Stimulated activated CD8-positive, alpha-beta memory T cell treated with anti-CD3 and anti-CD28 coated beads, Interleukin-15, amount 100 ng/mL, for 1 hour (primary cell): ENCODE results near the gene FAM124A.

ENCODE experiments used
- DNase-seq: peaks from one replicate; pipeline ENCODE4 v3.0.0-alpha.2; 2020; ENCODE audit warnings: low read depth

FAM124A gene, protein sequence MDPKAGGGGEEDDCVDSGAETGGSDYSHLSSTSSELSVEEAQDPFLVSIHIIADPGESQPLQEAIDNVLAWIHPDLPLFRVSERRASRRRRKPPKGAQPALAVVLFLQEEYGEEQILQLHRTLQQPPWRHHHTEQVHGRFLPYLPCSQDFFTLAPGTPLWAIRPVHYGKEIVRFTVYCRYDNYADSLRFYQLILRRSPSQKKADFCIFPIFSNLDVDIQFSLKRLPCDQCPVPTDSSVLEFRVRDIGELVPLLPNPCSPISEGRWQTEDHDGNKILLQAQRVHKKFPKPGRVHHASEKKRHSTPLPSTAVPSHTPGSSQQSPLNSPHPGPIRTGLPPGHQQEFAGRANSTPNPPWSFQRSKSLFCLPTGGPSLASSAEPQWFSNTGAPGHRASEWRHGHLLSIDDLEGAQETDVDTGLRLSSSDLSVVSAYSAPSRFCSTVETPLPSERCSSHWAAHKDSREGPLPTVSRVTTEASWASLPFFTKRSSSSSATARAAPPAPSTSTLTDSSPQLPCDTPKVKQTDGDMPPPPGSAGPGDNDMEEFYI

DNA sequence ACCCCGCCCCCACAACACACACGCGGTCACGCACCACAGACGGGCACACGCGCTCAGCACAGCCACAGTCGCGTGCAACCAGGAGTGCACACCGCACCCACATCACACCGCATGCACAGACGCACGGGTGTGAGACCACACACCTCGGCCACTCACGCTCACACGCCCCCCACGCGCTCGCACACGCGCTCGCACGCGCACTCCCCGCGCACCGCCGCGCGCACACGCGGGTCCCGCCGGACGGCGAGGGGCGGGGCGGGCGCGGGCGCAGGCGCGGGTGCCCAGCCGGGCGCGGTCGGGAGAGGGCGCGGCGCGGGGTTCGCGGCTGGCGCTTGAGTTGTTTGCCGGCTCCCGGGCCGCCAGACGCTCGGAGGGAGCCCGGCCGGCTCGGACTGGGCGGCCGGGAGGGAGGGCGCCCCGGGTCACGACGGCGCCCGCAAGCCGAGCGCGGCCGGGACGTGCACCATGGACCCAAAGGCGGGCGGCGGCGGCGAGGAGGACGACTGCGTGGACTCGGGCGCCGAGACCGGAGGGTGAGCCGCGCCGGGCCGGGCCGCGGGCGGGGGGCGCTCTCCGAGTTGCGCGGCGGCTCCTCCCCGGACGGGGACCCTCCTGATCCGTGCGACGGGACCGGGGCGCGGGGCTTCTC is at the start of gene FAM124A:
Gene FAM124A (plus strand): TSS at position 362 of the 649 bp plus-strand sequence. CDS start 104 bp downstream, at position 466.
- no peak for DNase-seq

DNA sequence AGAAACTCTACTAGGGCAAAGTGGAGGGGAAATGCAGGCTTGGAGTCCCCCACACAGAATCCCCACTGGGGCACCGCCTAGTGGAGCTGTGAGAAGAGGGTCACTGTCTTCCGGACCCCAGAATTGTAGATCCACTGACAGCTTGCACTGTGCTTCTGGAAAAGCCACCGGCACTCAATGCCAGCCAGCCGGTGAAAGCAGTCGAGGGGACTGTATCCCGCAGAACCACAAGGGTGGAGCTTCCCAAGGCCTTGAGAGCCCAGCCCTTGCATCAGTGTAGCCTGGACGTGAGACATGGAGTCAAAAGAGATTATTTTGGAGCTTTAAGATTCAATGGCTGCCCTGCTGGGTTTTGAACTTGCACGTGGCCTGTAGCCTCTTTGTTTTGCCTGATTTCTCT is 47.2 kb upstream of the FAM124A start:
- DNase-seq: no peak

DNA sequence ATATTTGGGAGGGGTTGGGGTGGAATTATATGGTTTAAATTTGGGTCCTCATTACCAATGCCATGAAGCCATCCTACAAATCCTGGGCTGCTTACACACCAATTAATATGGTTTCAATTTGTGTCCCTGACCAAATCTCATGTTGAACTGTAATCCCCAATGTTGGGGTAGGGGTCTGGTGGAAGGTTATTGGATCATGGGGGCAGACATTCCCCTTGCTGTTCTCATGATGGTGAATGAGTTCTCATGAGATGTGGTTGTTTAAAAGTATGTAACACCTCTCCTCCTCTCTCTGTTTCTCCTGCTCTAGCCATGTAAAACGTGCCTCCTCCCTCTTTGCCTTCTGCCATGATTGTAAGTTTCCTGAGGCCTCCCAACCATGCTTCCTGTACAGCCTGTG is 46.6 kb upstream of the FAM124A start:
- no peak for DNase-seq

DNA sequence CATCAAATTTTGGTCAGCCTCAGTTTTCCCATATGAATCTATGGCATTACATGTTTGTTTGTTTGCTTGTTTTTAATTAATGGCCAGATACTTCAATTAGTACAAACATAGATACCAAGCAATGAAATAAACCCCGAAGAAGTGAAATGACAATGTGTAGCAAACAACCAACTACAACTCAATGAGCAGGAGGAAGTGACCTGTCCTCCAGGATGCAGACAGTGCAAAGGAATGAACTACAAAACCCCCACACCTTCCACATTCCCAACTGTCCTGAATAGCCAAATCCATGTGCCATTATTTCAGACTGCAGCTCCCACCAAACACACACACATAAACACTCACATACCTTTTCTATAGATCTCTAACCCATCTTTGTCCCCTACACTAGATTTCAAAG is 45.0 kb upstream of the FAM124A start:
- no peak for DNase-seq

DNA sequence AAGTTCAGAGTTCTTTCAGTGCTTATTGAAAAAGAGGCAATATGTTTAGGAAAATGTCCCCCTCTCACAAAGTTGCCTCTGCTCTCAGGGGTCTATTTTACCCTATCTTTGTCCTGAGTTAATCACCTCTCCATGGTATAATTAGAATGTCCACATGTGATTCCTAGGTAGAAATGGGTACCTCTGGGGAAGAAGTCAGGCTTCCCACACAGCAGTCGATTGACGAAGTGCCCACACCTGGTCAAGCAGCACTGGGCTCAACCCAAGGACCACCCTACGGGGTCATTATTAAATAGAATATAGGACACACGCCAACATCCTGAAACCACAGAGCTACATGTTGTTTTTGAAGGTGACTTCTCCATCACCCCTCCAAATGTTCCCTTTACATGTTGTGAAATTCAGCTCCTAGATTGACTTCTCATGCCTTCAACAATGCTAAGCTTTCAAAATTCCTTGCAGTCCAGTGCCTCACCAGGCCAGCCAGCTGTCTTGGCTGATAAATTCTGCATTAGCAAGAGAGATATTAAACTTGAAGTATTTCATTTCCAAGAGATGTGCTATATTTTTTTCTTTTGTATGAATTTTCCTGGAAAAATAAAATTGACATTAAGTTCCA is 43.6 kb upstream of the FAM124A start:
- DNase-seq: no peak

DNA sequence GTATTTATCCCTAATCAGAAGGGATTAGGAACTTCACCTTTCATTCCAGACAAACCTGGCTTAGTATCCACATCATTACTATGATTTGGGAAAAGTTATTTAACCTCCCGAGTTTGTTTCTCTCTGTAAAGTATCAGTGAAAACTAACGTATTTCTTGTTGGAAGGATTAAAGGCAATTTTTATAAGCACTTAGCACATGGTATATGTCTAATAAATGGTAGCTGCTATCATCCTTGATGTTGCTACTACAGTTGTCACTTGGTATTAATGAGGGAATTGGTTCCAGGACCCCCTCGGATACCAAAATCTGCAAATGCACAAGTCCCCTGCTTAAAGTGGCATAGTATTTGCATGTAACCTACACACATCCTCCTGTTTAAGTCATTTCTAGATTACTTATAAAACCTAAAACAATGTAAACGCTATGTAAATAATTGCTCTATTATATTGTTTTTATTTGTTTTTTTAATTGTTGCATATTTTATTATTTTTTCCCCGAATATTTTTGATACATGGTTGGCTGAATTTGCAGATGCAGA is 42.7 kb upstream of the FAM124A start:
- DNase-seq: no peak

DNA sequence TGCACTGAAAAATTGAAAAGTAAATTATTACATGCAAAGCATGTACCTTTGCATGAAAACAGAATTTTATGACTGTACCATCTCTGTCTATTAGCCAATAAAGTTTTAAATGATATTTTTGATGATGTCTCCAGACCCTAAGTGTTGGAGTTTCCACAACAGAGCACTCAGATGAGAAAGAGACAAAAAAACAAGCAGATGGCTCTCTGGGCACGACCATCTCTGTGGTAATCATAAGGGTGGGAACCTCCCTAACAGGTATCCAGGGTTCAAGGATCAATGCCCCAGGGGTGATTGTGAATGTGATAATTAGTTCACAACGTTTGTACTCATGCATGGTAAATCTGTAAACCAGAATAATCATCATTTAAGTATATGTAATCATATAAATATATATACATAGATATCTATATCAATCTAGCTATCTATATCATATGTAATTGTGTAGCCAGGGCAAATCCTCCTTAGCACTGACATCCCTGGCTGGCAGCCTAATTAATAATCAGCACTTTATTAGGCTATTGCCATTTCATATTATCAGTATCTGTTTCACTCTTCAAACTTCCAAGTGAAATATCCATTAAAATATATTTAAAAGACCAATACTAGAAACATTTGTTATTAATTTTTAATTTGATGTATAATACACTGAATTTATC is 41.2 kb upstream of the FAM124A start:
- DNase-seq: no peak

DNA sequence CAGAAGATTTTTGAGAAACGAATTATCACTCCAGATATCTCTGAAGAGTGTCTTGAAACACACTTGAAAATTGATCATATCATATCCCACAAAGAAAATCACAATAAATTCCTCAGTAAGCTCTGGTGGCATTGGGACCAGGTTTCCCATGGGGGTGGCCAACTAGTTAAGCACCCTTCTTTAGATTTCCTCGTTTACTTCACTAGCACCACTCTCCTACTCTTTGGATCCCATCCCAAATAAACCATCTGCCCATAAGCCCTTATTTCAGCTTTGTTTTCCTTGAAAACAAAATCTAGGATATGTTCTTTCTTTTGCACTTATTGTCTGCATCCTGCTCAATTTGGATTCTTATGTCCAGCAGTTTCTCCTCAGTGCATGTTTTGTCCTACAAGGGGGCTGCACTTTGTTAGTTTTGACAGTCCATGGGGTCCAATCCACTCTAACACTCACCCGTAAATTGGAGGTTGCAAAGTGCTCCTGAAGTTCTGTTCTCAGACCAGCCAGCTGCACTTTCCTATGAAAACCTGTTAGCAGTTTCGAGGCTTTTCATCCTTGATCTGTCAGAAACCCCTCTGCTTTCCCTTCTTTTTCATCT is 40.3 kb upstream of the FAM124A start:
- DNase-seq: no peak

DNA sequence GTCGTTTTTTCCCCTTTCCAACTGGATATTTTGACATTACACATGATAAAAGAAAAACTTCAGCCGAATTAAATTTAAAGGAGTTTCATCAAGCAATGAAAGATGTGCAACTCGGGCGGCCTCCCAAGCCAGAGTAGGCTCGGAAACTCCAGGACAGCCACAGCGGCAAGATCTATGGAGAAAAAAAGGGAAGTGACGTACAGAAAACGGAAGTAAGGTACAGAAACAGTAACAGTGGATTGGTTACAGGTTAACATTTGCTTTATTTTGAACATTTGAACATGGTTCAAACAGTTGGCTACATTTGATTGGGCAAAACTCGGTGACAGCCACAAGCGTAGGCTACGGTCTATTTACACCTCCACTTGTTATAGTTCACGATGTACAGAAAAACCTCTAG is 30.5 kb upstream of the FAM124A start:
- DNase-seq: no peak

DNA sequence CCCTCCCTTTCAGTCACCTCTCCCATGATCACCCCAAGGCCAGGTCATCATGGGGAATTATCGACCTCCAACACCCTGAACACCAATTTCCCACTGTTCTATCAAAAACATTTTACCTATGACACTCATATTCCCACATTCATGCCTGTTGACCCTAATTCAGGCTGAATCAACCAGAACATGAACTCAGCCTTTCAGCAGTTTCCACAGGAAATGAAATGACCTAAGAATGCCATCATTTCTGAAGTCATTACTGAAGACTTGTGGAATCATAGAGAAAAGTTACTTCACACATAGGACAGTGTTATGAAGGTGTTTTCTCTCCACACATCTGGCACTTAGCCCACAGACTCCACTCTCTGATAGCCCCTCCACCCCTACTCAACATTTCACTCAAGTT is 29.9 kb upstream of the FAM124A start:
- DNase-seq: no peak

DNA sequence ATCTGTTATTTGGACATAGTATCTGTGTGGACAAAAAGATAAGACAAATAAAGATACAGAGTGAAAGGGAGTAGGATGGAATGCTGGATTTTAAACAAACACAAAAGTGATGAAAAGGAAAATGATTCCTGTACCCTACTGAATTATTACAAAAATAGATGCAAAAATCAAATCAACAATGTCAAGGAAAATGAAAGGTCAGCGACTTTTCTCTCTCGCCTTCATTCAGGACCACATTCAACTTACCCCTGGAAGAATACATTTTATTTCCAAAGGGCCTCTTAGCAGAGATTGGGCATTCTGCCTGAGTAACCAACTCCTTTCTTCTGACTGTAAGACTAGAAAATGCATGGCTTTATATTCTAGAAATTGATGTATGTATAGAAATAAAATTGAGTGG is 28.8 kb upstream of the FAM124A start:
- no peak for DNase-seq

DNA sequence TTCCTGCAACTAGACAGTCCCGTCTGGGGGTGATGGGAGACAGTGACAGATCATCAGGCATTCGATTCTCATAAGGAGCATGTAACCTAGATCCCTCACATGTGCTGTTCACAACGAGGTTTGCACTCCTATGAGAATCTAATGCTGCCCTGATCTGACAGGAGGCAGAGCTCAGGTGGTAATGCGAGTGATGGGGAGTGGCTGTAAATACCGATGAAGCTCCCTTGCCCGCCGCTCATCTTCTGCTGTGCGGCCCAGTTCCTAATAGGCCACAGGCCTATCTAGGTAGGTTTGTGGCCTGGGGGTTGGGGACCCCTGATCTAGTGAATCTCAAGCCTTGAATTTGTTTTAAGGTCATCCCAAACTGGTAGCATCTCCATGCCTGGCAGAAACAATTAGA is 27.3 kb upstream of the FAM124A start:
- DNase-seq: no peak

DNA sequence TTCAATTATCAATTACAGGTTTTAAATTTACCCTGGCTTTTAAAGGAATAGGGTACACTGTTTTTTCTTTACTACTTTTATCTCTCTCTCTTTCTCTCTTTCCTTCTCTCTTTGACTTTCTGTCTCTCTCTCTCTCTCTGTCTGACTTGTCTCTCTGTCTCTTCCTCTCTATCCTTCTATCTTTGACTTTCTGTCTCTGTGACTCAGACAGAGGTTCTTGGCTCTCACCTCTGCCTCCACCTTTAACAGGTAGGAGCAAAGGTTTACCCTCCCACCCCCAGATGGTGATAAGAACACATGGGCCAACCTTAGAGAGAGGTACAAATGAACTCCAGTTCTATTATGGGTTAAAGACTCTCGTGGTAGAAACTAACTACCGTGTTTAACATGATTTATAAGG is 20.3 kb upstream of the FAM124A start:
- no peak for DNase-seq

DNA sequence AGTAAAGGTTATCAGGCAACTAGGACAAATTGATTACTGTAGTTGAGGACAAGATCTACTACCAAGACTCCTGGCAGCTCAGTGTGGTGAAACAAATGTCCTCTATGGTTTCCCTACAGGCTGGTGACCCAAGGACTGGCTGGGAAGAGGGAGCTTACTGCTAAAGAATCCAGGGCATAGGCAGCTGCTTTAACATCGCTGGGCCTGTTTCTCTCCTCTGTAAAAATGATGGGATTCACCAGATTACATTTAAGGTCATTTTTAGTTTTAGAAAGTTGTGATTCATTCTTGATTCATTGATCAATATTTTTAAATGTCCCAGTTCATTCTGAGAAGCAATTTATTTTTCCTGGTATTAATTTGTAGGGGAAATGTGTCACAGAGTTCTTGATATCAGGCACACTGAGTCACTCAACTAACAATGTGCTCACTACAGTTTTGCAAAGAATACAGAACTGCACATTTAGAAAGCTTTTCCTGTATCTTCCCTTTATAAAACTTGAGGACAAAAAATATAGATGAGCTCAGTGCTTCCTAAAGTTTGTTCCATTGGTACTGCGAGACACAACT is 19.6 kb upstream of the FAM124A start:
- no peak for DNase-seq

DNA sequence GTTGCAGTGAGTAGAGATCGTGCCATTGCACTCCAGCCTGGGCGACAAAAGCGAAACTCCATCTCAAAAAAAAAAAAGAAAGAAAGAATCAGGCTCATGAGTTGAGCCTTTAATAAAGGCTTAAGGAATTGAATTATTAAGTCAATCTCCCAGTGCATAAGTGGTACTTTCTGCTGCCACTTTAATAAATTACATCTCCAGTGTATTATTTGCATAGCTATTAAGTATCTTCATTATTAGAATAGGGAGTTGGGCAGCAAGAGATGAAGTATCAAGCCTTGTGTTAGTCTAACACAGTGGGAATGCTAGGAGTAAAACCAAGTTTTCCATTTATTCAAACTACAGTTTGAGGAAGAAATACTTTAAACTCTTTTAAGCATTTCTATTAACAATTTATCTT is 15.6 kb upstream of the FAM124A start:
- no peak for DNase-seq

DNA sequence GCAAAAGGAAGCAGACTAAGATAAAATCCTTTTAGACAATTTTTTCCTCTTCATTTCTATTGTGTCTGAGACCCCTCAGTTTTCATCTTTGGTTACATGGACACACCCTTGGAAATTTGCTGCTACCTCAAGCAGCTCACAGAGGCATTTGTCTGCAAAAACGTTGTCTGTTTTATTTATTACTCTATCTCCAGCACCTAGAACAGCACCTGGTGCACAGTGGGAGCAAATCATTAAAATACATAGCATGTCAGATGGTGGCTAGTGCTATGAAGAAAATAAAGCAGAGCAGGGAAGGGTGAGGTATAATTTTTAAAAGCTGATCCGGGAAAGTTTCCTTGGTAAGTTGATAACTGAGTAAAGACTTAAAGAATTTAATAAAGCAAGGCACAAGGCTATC is 14.3 kb upstream of the FAM124A start:
- no peak for DNase-seq

DNA sequence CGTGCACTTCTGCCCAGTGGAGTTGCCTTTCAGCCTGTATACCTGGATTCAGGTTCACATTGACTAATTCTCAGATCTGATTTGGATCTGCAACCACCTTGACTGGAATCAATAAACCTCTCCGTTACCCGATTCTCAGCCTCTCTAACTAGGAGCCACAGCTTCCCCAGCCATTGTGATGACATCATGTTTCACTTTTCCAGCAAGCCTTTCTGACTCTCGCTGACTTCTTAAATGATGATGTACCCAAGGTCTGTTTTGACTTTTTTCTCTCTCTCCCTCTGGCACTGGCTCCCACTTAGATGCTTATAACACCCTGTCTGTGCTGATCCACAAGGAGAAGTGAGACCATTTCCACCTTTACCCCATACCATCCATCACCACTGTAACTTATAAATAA is 13.5 kb upstream of the FAM124A start:
- DNase-seq: no peak

DNA sequence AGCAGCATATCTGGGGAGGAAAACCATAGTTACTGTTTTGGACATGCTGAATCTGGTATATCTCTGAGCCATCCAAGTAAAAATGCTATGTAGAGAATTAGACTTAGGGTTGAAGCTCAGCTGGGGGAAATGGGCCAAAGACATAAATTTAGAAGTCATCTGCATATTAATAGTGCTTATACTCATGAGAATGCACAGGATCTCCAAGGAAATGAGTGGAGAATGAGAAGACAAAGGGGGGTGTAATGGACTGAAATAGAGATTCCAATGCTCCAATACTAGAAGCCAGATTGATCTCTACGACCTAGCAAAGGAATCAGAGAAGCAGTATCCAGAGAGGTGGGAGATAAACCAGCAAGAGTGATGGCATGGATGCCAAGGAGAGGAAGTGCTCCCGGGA is 10.3 kb upstream of the FAM124A start:
- no peak for DNase-seq

DNA sequence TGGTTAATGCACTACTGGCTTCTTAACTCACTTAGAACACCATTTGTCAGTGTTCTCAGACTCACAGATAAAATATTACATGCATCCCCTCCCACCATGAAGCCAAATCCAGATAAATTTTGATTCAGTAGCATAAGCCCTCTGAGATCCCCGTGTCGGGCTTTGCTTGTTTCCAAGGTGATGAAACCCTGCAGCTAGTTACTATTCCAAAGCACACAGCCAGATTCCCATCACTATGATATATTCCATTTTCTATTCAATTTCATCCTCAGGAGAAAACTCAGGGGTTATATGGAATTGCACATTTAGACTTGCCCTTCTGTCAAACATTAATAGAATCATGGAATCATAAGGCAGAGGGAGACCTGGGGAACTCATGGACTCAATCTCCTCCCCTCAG is 9.4 kb upstream of the FAM124A start:
- no peak for DNase-seq

DNA sequence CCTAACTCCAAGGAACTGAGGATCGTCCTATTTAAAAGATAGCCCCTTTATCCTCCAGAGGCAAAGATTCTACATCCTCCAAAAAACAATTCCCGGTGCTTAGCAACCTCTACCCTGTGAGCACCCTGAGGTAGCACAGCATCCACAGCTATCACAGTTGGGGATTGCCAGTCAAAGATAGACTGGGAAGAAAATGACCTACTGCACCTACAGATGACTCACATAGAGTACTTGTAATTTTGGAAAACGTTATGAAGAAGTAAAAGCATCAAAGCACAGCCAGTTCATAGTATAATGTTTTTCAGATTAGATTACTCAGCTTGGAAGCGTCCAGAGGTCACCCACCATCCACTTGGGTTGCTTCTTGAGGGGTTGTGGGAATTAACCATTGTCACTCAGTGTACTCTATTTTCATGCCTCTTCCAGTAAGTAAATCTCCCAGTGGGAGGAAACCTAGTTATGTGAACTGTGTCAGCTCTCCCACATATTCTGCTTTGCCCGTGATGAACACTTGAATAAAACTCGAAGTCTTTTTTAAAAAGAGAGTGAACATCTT is 8.9 kb upstream of the FAM124A start:
- DNase-seq: no peak

DNA sequence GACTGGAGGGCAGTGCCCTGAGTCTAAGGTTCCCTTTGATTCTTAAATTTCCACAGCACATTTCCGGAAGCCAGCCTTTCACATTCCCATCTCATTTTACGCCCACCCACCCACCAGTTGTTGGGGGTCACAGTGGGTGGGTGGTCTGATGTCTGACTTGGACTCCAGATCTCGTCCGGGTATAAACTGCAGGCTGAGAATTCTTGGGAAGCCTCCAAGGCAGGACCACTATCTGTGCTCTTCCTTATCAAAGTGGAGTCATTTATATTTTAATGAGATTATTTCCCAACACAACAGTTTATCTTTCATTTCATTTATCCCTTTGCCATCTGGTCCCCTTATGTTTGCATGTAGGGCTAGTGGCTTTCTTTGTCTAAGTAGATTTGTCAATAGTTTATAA is 3.6 kb upstream of the FAM124A start:
- DNase-seq: no peak
